ENCODE results near the gene CCSAP.
"Not testable (repeated sequence)": the region's sequence is repeated elsewhere in the genome, so short reads cannot be mapped to it uniquely, and the experiment has no call there.

CCSAP gene

GRCh38 chr1:229325853-229326487, 16.9 kb downstream of the CCSAP start:
- no peak for DNase-seq (ENCODE audit: low read depth in 2 of 2)

- DNase-seq (ENCODE audit: low read depth in 2 of 2) = no peak
Observed at GRCh38 chr1:229325401-229325800, 17.4 kb downstream of the CCSAP start.

- DNase-seq (ENCODE audit: low read depth in 2 of 2) = no peak
Observed at GRCh38 chr1:229323885-229324553, 18.8 kb downstream of the CCSAP start.

- no peak for DNase-seq (ENCODE audit: low read depth in 2 of 2)
Observed at GRCh38 chr1:229323201-229323600, 19.6 kb downstream of the CCSAP start.

GRCh38 chr1:229319487-229319886, 23.4 kb downstream of the CCSAP start:
- DNase-seq (ENCODE audit: low read depth in 2 of 2) = no peak

GRCh38 chr1:229318056-229318455, 24.8 kb downstream of the CCSAP start:
- no peak for DNase-seq (ENCODE audit: low read depth in 2 of 2)

- DNase-seq (ENCODE audit: low read depth in 2 of 2) = no peak
Observed at GRCh38 chr1:229316166-229316565, 26.7 kb downstream of the CCSAP start.

- no peak for DNase-seq (ENCODE audit: low read depth in 2 of 2)
Observed at GRCh38 chr1:229310833-229311232, 32.0 kb downstream of the CCSAP start.

GRCh38 chr1:229309684-229310083, 33.2 kb downstream of the CCSAP start:
- no peak for DNase-seq (ENCODE audit: low read depth in 2 of 2)

- DNase-seq (ENCODE audit: low read depth in 2 of 2) = no peak
Observed at GRCh38 chr1:229309074-229309473, 33.8 kb downstream of the CCSAP start.

- DNase-seq (ENCODE audit: low read depth in 2 of 2) = no peak
Observed at GRCh38 chr1:229305392-229305791, 37.5 kb downstream of the CCSAP start.

GRCh38 chr1:229303855-229304254, 39.0 kb downstream of the CCSAP start:
- DNase-seq (ENCODE audit: low read depth in 2 of 2) = no peak

GRCh38 chr1:229302740-229303139, 40.1 kb downstream of the CCSAP start:
- no peak for DNase-seq (ENCODE audit: low read depth in 2 of 2)

- DNase-seq (ENCODE audit: low read depth in 2 of 2) = no peak
Observed at GRCh38 chr1:229300099-229300757, 42.6 kb downstream of the CCSAP start.

- DNase-seq (ENCODE audit: low read depth in 2 of 2) = no peak
Observed at GRCh38 chr1:229298887-229299503, 43.9 kb downstream of the CCSAP start.

- no peak for DNase-seq (ENCODE audit: low read depth in 2 of 2)
Observed at GRCh38 chr1:229298420-229298819, 44.4 kb downstream of the CCSAP start.

- DNase-seq (ENCODE audit: low read depth in 2 of 2) = no peak
Observed at GRCh38 chr1:229297746-229298145, 45.1 kb downstream of the CCSAP start.

- DNase-seq (ENCODE audit: low read depth in 2 of 2) = no peak
Observed at GRCh38 chr1:229296541-229296941, 46.3 kb downstream of the CCSAP start.

GRCh38 chr1:229295745-229296144, 47.1 kb downstream of the CCSAP start:
- DNase-seq (ENCODE audit: low read depth in 2 of 2) = no peak

- DNase-seq (ENCODE audit: low read depth in 2 of 2) = no peak
Observed at GRCh38 chr1:229293528-229294204, 49.2 kb downstream of the CCSAP start.

GRCh38 chr1:229291686-229292085, 51.2 kb downstream of the CCSAP start:
- DNase-seq (ENCODE audit: low read depth in 2 of 2) = not testable (repeated sequence)

GRCh38 chr1:229288516-229288915, 54.3 kb downstream of the CCSAP start:
- no peak for DNase-seq (ENCODE audit: low read depth in 2 of 2)
